CD4-positive, alpha-beta T cell treated with Interleukin-6 for 4 hours (primary cell): Measurements from ENCODE around the gene C6orf136.
"Not testable (repeated sequence)": the region's sequence is repeated elsewhere in the genome, so short reads cannot be mapped to it uniquely, and the experiment has no call there.

Experiments used
- DNase-seq: peaks from one replicate; pipeline ENCODE4 v3.0.0-alpha.2; 2020; ENCODE audit warnings: mixed read lengths

The C6orf136 gene

GRCh38 chr6:30615958-30616810 lies 30.7 kb upstream of the C6orf136 start:
- DNase-seq, result peak; percentile 40

- DNase-seq, result peak; percentile 98
These were observed 29.9 kb upstream of the C6orf136 start, which contains the start of gene PPP1R10 for GRCh38 chr6:30616811-30617564. TSS of gene PPP1R10 (minus strand) at chr6:30617243. CDS start at chr6:30609944, 7,299 bp downstream.

GRCh38 chr6:30617565-30618269 lies 29.2 kb upstream of the C6orf136 start, which contains the start of gene MRPS18B:
TSS of gene MRPS18B (plus strand) at chr6:30617840. CDS start at chr6:30617866, 26 bp downstream.
- peak; percentile 99 for DNase-seq

- DNase-seq, result no peak
These were observed 28.6 kb upstream of the C6orf136 start for GRCh38 chr6:30618270-30618797.

GRCh38 chr6:30619561-30619960 lies 27.4 kb upstream of the C6orf136 start:
- DNase-seq, result no peak

GRCh38 chr6:30625511-30625910 lies 21.4 kb upstream of the C6orf136 start:
- no peak for DNase-seq

GRCh38 chr6:30626484-30627366 lies 20.2 kb upstream of the C6orf136 start, which contains the start of gene ATAT1:
TSS of gene ATAT1 (plus strand) at chr6:30626874.
- peak; percentile 91 for DNase-seq

- DNase-seq, result no peak
These were observed 11.1 kb upstream of the C6orf136 start for GRCh38 chr6:30635834-30636233.

GRCh38 chr6:30640481-30640880 lies 6.5 kb upstream of the C6orf136 start:
- no peak for DNase-seq

GRCh38 chr6:30641048-30641447 lies 5.9 kb upstream of the C6orf136 start:
- DNase-seq, result peak; percentile 12

- no peak for DNase-seq
These were observed 3.3 kb upstream of the C6orf136 start for GRCh38 chr6:30643656-30644055.

GRCh38 chr6:30644769-30645168 lies 2.2 kb upstream of the C6orf136 start:
- DNase-seq, result no peak

GRCh38 chr6:30645989-30646388 lies 944 bp upstream of the C6orf136 start:
- no peak for DNase-seq

- DNase-seq, result peak; percentile 87
These were observed 546 bp downstream of the C6orf136 start for GRCh38 chr6:30647242-30648116.

- DNase-seq, result no peak
These were observed 4.2 kb downstream of the C6orf136 start for GRCh38 chr6:30651143-30651542.

- no peak for DNase-seq
These were observed 8.1 kb downstream of the C6orf136 start for GRCh38 chr6:30654798-30655742.

GRCh38 chr6:30655743-30656094 lies 8.8 kb downstream of the C6orf136 start:
- no peak for DNase-seq

- DNase-seq, result no peak
These were observed 9.6 kb downstream of the C6orf136 start for GRCh38 chr6:30656513-30656912.

- no peak for DNase-seq
These were observed 10.5 kb downstream of the C6orf136 start for GRCh38 chr6:30657454-30657853.

- not testable (repeated sequence) for DNase-seq
These were observed 11.0 kb downstream of the C6orf136 start for GRCh38 chr6:30657922-30658321.
